ENCODE measurements around the gene CMTM4. TPM values are rescaled to one million over a fixed set of nuclear protein-coding genes. Genes with fewer than 3 reads are reported as not detected.

CMTM4 gene
- total and polyA plus RNA-seq, 2 of the 4 experiments (the other 2 are of a cell fraction), result 9.0 to 14.5 TPM

GRCh38 chr16:66649636-66650205, 46.8 kb downstream of the CMTM4 start:
- Histone ChIP-seq H3K4me3 (ENCODE audit: insufficient read depth, low read depth, low read length) (no peak overlapping the region), H4K5ac (ENCODE audit: low read depth, low read length) (no peak overlapping the region), H2AK5ac (ENCODE audit: low read depth, low read length) (no peak overlapping the region), H3K27ac (ENCODE audit: insufficient read depth, low read length) (no peak overlapping the region), H2BK5ac (ENCODE audit: low read depth, low read length, poor library complexity, severe bottlenecking) (no peak overlapping the region), H3K79me1 (ENCODE audit: low read depth in 1 of 2, low read length in 2 of 2) (peaks cover 9 to 19% of the 10 kb centered on the region in 2 experiments; a peak in 3 of 4 replicates), H3K9me1 (ENCODE audit: insufficient read depth, low read length) (peaks cover 12% of the 10 kb centered on the region; the same call in 1 of the 2 replicates), H3K4me1 (ENCODE audit: control insufficient read depth, insufficient read depth, low read length) (peaks cover 3% of the 10 kb centered on the region; the same call in 1 of the 2 replicates), H2BK15ac (ENCODE audit: low read depth, low read length) (no peak overlapping the region), H3K9me3 (ENCODE audit: control insufficient read depth, insufficient read depth, low read length) (no peaks in the 10 kb centered on the region), H3K18ac (ENCODE audit: low read depth, low read length) (no peak overlapping the region), H3K4ac (ENCODE audit: low read depth, low read length) (no peak overlapping the region; the same call in 1 of the 2 replicates), H4K91ac (ENCODE audit: insufficient read depth, low read depth, low read length) (no peak overlapping the region), H4K8ac (ENCODE audit: low read depth in 2 of 2, low read length in 2 of 2) (no peak overlapping the region), H3K23ac (ENCODE audit: low read depth, low read length) (no peak overlapping the region), H2AK9ac (replicated peaks; ENCODE audit: low read depth, low read length, poor library complexity) (no peak overlapping the region), H4K20me1 (ENCODE audit: insufficient read depth, low read length) (no peaks in the 10 kb centered on the region), H3K27me3 (ENCODE audit: control insufficient read depth, insufficient read depth, low read length) (no peaks in the 10 kb centered on the region), H2BK120ac (ENCODE audit: low read depth, low read length) (no peak overlapping the region), H3K14ac (replicated peaks; ENCODE audit: low read depth, low read length) (no peak overlapping the region), H3K56ac (ENCODE audit: extremely low read depth, insufficient read depth, low read length) (no peak overlapping the region), H2AFZ (replicated peaks; ENCODE audit: low read length, poor library complexity) (peak overlapping the region; percentile 23), H3K4me2 (ENCODE audit: low read depth, low read length) (no peak overlapping the region), H2BK20ac (ENCODE audit: low read depth, low read length) (no peak overlapping the region), H3K36me3 (ENCODE audit: control insufficient read depth, insufficient read depth, low read length) (no peaks in the 10 kb centered on the region), H3K9ac (ENCODE audit: low read depth, low read length) (no peak overlapping the region)
- dilution Hi-C loops (cut with HindIII; ENCODE audit: low sequenced_read_pairs, unreplicated experiment), result no loop called here
- WGBS, 2 experiments (ENCODE audit: extremely low coverage in 2 of 2, insufficient read length in 1 of 2), result 92% methylated on average over 2 of the region's 9 CpGs; no CpG with 5 or more reads in 1 of the 2 experiments
- DNase-seq (no peak), ATAC-seq (ENCODE audit: low read depth) (no peak)
- TF ChIP-seq RFX5 (IDR thresholded peaks at IDR 0.05; ENCODE audit: low read depth, low read length) (no peak), MXI1 (IDR thresholded peaks at IDR 0.05; ENCODE audit: borderline replicate concordance, low read depth, low read length) (no peak), BHLHE40 (IDR thresholded peaks at IDR 0.05; ENCODE audit: low read depth, low read length) (no peak), CEBPB (IDR thresholded peaks at IDR 0.05; ENCODE audit: low read depth, low read length) (no peak), ELK1 (IDR thresholded peaks at IDR 0.05; ENCODE audit: borderline replicate concordance, low read depth, low read length) (no peak), MAFK (IDR thresholded peaks at IDR 0.05; ENCODE audit: low read depth, low read length) (no peak), NFE2L2 (IDR thresholded peaks at IDR 0.05; ENCODE audit: low read depth, low read length) (no peak), CTCF (conservative IDR thresholded peaks at IDR 0.05; ENCODE audit: low read depth, low read length) (no peak), CHD1 (IDR thresholded peaks at IDR 0.05; ENCODE audit: low read depth, low read length) (no peak), RAD21 (IDR thresholded peaks at IDR 0.05; ENCODE audit: low read length) (no peak), MAZ (IDR thresholded peaks at IDR 0.05; ENCODE audit: borderline replicate concordance, low read depth, low read length) (no peak), SMC3 (IDR thresholded peaks at IDR 0.05; ENCODE audit: low read depth, low read length) (no peak)
- TF ChIP-seq, protein P1, sequence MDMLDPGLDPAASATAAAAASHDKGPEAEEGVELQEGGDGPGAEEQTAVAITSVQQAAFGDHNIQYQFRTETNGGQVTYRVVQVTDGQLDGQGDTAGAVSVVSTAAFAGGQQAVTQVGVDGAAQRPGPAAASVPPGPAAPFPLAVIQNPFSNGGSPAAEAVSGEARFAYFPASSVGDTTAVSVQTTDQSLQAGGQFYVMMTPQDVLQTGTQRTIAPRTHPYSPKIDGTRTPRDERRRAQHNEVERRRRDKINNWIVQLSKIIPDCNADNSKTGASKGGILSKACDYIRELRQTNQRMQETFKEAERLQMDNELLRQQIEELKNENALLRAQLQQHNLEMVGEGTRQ (IDR thresholded peaks at IDR 0.05; ENCODE audit: low read depth, low read length), result no peak
- CTCF ChIA-PET, result interaction anchor here (1.7 kb wide), 4 partner anchors 10 to 47 kb away, joined by 6 to 18 read pairs (median 12); partner anchors contain the start of gene CMTM4
- POLR2A ChIA-PET (ENCODE audit: unreplicated experiment), result no interaction called here
- no TSS peak for BruUV-seq (replicated peaks)
- in situ Hi-C loops (cut with MboI; ENCODE audit: low sequenced_read_pairs), result no loop called here
- intact Hi-C loops (cut with micrococcal nuclease), result no loop called here

Data from IMR-90 (cell line).